Heart left ventricle (tissue), 16 donors: Measurements from ENCODE around the gene INSM1. TPM values are rescaled to one million over a fixed set of nuclear protein-coding genes. Genes with fewer than 3 reads are reported as not detected.

Experiments used
- ATAC-seq, 4 donors: fragments of 200-7000 bp; cut with Tn5 transposase; one replicate each; pipeline ENCODE4 v1.9.1; 2020 to 2022; ENCODE audit warnings: moderate library complexity in 4 of 4, mild to moderate bottlenecking in 3 of 4, moderate number of reproducible peaks in 1 of 4
- DNase-seq, 5 donors: peaks; one replicate each; pipeline ENCODE4 v3.0.0-alpha.2; 2020
- H3K27ac ChIP-seq, 12 donors: fragments of 200-600 bp; sonication (generic) in 4 of 12; one replicate each; pipeline versions ENCODE4 v1.5.0 to v1.8.0; 2016 to 2022; ENCODE audit warnings: mild to moderate bottlenecking in 2 of 12
- H3K27me3 ChIP-seq, 9 donors: fragments of 200-600 bp; sonication (generic) in 2 of 9; one replicate each; pipeline versions ENCODE4 v1.5.1 to v1.8.0; 2016 to 2022; ENCODE audit warnings: mild to moderate bottlenecking in 3 of 9
- H3K36me3 ChIP-seq, 9 donors: fragments of 200-600 bp; sonication (generic) in 2 of 9; one replicate each; pipeline versions ENCODE4 v1.5.0 to v1.8.0; 2018 to 2022; ENCODE audit warnings: mild to moderate bottlenecking in 2 of 9
- H3K4me1 ChIP-seq, 12 donors: fragments of 200-600 bp; sonication (generic) in 4 of 12; one replicate each; pipeline versions ENCODE4 v1.5.0 to v1.8.0; 2016 to 2022; ENCODE audit warnings: mild to moderate bottlenecking in 3 of 12
- H3K4me3 ChIP-seq, 12 donors: fragments of 200-600 bp; sonication (generic) in 4 of 12; one replicate each; pipeline versions ENCODE4 v1.5.0 to v1.8.0; 2017 to 2022; ENCODE audit warnings: mild to moderate bottlenecking in 9 of 12, moderate library complexity in 4 of 12
- H3K9me3 ChIP-seq, 12 donors: fragments of 200-600 bp; sonication (generic) in 4 of 12; one replicate each; pipeline versions ENCODE4 v1.5.0 to v1.8.0; 2016 to 2022; ENCODE audit warnings: mild to moderate bottlenecking in 1 of 12
- POLR2A ChIP-seq, 2 donors: fragments of 450-650 bp; IDR thresholded peaks; one replicate each; pipeline ENCODE4 v1.6.1; 2017; ENCODE audit warnings: antibody characterized with exemption in 2 of 2, mild to moderate bottlenecking in 2 of 2, moderate library complexity in 2 of 2
- WGBS, 4 donors: extraction: QIAGEN DNeasy Blood & Tissue Kit in 2 of 4; methylation state at CpG; one replicate each; pipeline versions ENCODE4 v1.1.5 to v1.1.7; 2013 to 2018; 5-methylcytosine and 5-hydroxymethylcytosine counted together
- intact Hi-C, 10 donors: fragments of 100-400 bp; cut with DNase I; formaldehyde crosslinking; loops; one replicate each; pipeline versions ENCODE4 v1.11.1 to v1.14.2; 2022
- polyA plus RNA-seq, 2 donors: library from polyadenylated mRNA; stranded (reverse); fragments of 200-250 nt; gene quantifications; one replicate each; pipeline ENCODE4 v1.2.3, GENCODE V29; 2013
- total RNA-seq, 9 donors: library from RNA; depleted of rRNA in 2 of 9; stranded (reverse); fragments of >200 nt in 2 of 9; fragmentation: NEBNext Ultra II Directional in 3 of 9; extraction: Animal tissue kit (Norgen Biotek cat#: 25700) in 3 of 9; gene quantifications; one replicate each; pipeline versions ENCODE4 v1.1.0 to v1.2.4, GENCODE V29; 2016 to 2023
- TF ChIP-seq, protein P1 (sequence below), 12 donors: fragments of 200-600 bp; sonication (generic) in 4 of 12; IDR thresholded peaks; one replicate each; pipeline versions ENCODE4 v1.5.0 to v1.8.0; 2018 to 2022; ENCODE audit warnings: antibody characterized with exemption in 12 of 12, mild to moderate bottlenecking in 5 of 12
- donor health status: ischemic (EF 13 %, LVEDD 7.1; RV severe dilation, severe dysfunction).
- donor health status: healthy with polysubstance abuse.
- donor health status: DM: no; HTN: yes; CAD: no.
- donor health status: DM: no; HTN: no; CAD: no.
- donor health status: ischemic (EF 25% LVEDD 6.9; RV normal size, moderate dysfunction).
- donor health status: ischemic (EF 25% LVEDD 5.7; RV mildly dilated, moderate dysfunction).
- donor health status: healthy.
- donor health status: DM: yes; HTN: yes; CAD: no.
- donor health status: ischemic (EF 35%, LVEDD 5.7; RV mildly dilated, moderate dysfunction).
- donor health status: nonischemic (EF 11% LVEDD 7.7; RV severe dilation, severe dysfunction).
- donor health status: DM: yes; HTN: yes; CAD: no.
- donor health status: PGD.
- donor health status: ischemic (EF 29% LVEDD 5.4; RV normal size, mild dysfunction).
- donor health status: nonischemic (EF 23%, LVEDD 6.1; RV moderate dilation, normal function).

INSM1 gene
- total and polyA plus RNA-seq, 11 donors: 0.08 TPM; not detected in 10

DNA sequence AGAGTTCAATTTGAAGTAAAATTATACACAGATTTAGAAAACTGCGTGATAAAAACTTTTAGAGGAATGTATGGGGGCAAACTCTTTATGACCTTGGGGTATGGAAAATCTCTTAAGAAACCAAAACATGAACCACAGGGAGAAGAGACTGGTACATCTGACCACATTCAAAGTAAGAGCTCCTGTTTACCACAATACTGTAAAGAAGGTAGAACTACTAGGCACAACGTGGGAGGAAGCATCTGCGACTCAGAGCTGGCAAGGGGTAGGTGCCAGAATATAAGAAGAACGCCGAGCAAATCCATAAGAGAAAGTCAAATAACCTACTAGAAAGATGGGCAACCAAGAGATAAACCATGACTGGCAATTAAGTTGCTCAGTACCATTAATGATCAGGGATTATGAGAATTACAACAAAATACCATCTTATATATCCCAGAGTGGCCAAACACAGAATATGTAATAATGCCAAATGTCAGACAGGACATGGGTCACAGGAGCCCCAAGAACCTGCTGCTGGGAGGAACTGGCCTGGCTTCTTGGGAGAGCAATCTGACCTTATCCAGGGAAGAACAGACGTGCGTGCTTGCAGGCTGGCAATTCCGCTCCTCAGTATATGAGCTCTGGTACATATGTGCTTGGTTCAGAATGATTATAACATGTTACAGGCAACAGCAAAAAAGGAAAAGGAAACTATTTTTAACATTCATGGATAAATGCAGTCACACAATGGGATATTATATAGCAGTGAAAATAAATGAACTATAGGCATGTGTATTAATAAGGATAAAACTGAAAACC, 50.2 kb downstream of the INSM1 start:
- intact Hi-C loops: loop anchor here in 1 of 10 donors (10.0 kb wide), 1 partner anchor 73 kb away; no protein-coding TSS in a partner anchor
- H3K27me3 ChIP-seq: no peaks in the 10 kb centered on the region
- TF ChIP-seq POLR2A (IDR thresholded peaks at IDR 0.05): no peak
- TF ChIP-seq, protein P1, sequence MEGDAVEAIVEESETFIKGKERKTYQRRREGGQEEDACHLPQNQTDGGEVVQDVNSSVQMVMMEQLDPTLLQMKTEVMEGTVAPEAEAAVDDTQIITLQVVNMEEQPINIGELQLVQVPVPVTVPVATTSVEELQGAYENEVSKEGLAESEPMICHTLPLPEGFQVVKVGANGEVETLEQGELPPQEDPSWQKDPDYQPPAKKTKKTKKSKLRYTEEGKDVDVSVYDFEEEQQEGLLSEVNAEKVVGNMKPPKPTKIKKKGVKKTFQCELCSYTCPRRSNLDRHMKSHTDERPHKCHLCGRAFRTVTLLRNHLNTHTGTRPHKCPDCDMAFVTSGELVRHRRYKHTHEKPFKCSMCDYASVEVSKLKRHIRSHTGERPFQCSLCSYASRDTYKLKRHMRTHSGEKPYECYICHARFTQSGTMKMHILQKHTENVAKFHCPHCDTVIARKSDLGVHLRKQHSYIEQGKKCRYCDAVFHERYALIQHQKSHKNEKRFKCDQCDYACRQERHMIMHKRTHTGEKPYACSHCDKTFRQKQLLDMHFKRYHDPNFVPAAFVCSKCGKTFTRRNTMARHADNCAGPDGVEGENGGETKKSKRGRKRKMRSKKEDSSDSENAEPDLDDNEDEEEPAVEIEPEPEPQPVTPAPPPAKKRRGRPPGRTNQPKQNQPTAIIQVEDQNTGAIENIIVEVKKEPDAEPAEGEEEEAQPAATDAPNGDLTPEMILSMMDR (IDR thresholded peaks at IDR 0.05): no peak

More for the DNA sequence above, 50.2 kb downstream of the INSM1 start:
- DNase-seq (no peak), ATAC-seq (no peak)
- Histone ChIP-seq H3K36me3 (peaks cover 0 to 13% (median 0%) of the 10 kb centered on the region in 9 donors), H3K27ac (no peak overlapping the region), H3K4me3 (no peak overlapping the region), H3K4me1 (no peaks in the 10 kb centered on the region), H3K9me3 (no peaks in the 10 kb centered on the region)
- 88 to 98% (median 97%) methylated on average over 8 of the region's 8 CpGs for WGBS, 4 donors
